Measurements from ENCODE around the gene RFWD3. TPM values are rescaled to one million over a fixed set of nuclear protein-coding genes. Genes with fewer than 3 reads are reported as not detected.

The RFWD3 gene
- total RNA-seq, 1 experiment from 2014 or later: 35.6 TPM

DNA sequence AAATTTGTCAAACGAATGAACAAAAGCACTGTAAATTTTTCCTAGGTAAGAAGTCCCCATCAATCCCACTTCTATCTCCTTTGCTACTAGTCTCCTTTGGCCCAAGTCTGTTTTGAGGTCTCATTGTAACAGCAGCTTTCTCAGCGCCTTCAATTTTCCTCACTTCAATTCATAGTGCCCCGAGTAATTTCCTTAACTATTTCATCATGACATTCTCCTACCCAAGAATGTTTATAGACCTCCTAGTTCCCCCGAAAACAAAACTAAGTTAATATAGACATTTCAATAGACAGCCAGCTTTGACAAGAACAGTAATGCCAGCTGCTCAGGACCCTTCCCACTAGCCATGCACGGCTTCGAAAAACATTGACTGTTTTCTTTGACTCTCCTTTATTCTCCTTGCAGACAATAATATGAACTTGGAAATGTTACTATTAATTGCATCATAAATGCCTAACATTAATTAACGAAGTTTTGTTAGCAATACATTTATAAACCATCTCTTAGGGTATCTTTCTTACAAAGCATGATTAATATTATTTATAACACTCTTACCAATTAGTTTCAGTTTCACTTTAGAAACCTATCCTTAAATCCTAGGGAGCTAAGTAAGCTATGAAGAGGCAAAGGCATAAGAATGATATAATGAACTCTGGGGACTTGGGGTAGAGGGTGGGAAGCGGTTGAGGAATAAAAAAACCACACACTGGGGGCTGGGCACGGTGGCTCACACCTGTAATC lies 82.6 kb downstream of the RFWD3 start:
- DNase-seq (ENCODE audit: extremely low read depth, low read depth): no peak

GRCh38 chr16:74582970-74583369 lies 83.7 kb downstream of the RFWD3 start:
- DNase-seq (ENCODE audit: extremely low read depth, low read depth): no peak

DNA sequence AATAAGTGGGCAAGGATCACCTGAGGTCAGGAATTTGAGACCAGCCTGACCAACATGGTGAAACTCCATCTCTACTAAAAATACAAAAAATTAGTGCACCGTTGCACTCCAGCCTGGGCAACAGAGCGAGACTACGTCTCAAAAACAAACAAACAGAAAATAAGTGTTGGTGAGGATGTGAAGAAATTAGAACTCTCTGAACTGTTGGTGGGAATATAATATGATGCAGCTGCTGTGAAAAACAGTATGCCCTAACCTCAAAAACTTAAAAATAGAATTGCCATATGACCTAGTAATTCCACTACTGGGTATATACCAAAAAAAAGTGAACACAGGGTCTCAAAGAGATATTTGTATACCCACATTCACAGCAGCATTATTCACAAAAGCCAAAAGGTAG lies 85.8 kb downstream of the RFWD3 start:
- DNase-seq (ENCODE audit: extremely low read depth, low read depth): no peak

GRCh38 chr16:74578838-74579237 lies 87.8 kb downstream of the RFWD3 start:
- no peak for DNase-seq (ENCODE audit: extremely low read depth, low read depth)

- no peak for DNase-seq (ENCODE audit: extremely low read depth, low read depth)
Measured at GRCh38 chr16:74578433-74578832, 88.2 kb downstream of the RFWD3 start.

- no peak for DNase-seq (ENCODE audit: extremely low read depth, low read depth)
Measured at GRCh38 chr16:74577882-74578366, 88.8 kb downstream of the RFWD3 start.

GRCh38 chr16:74575807-74576643 lies 90.7 kb downstream of the RFWD3 start:
- DNase-seq (ENCODE audit: extremely low read depth, low read depth): no peak

- no peak for DNase-seq (ENCODE audit: extremely low read depth, low read depth)
Measured at GRCh38 chr16:74575175-74575806, 91.4 kb downstream of the RFWD3 start.

- no peak for DNase-seq (ENCODE audit: extremely low read depth, low read depth)
Measured at GRCh38 chr16:74574146-74574545, 92.5 kb downstream of the RFWD3 start.

DNA sequence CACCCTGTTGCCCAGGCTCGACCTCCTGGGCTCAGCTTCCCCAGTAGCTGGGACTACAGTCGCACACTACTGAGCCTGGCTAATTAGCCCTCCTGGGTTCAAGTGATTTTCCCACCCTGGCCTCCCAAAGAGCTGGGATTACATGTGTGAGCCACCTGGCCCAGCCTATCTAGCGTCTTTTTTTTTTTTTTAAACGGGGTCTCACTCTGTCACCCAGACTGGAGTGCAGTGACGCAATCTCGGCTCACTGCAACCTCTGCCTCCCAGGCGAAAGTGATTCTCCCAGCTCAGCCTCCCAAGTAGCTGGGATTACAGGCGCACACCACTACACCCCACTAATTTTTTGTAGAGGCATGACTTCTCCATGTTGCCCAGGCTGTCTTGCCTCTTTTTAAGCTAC lies 93.1 kb downstream of the RFWD3 start:
- DNase-seq (ENCODE audit: extremely low read depth, low read depth): no peak

Other genes with a start within 250 kb of the RFWD3 start
- gene CLEC18B, start 245.4 kb downstream of the RFWD3 start, total RNA-seq (2014; rRNA removed; shearing (Covaris generic)): 0.42 and 0.95 TPM in 2 replicates
- 63.5 and 66.9 TPM in 2 replicates for gene GLG1, start 59.8 kb downstream of the RFWD3 start, total RNA-seq (2014; rRNA removed; shearing (Covaris generic))
- 38.9 and 50.0 TPM in 2 replicates for gene MLKL, start 34.0 kb upstream of the RFWD3 start, total RNA-seq (2014; rRNA removed; shearing (Covaris generic))
- gene FA2H, start 107.9 kb upstream of the RFWD3 start, total RNA-seq (2014; rRNA removed; shearing (Covaris generic)): 0.45 and 0.98 TPM in 2 replicates